Adrenal gland (tissue), 5 donors: ENCODE data around the gene KCNQ4.

ENCODE experiments used
- CTCF ChIP-seq, 6 experiments: fragments of 450-650 bp in 4 of 6; fragments of 200-600 bp in 2 of 6; sonication (generic) in 1 of 6; IDR thresholded peaks; 1 replicate in 5 of 6; 2 replicates in 1 of 6; pipeline versions ENCODE4 v1.5.1 to v1.8.0; 2016 to 2021; ENCODE audit warnings: antibody characterized with exemption in 6 of 6, mild to moderate bottlenecking in 2 of 6, moderate library complexity in 1 of 6
- POLR2A ChIP-seq, 2 donors: fragments of 450-650 bp; IDR thresholded peaks; one replicate each; pipeline ENCODE4 v1.6.1; 2017; ENCODE audit warnings: antibody characterized with exemption in 2 of 2, mild to moderate bottlenecking in 2 of 2, moderate library complexity in 1 of 2
- donor health status: DM: no; HTN: no; CAD: no.

- TF ChIP-seq CTCF (IDR thresholded peaks at IDR 0.05) (no peak), POLR2A (IDR thresholded peaks at IDR 0.05) (no peak)
These were observed 39.7 kb upstream of the KCNQ4 start for GRCh38 chr1:40743860-40744259.
